GM19463 (cell line): ENCODE results near the gene PLEKHH1.
"Not testable (repeated sequence)": the region's sequence is repeated elsewhere in the genome, so short reads cannot be mapped to it uniquely, and the experiment has no call there.

Source experiments
- ATAC-seq: cut with Tn5 transposase; IDR thresholded peaks from one replicate; pipeline ENCODE4 v1.9.1; 2021; ENCODE audit warnings: mild to moderate bottlenecking, moderate library complexity; ENCODE audit not compliant: unreplicated experiment

Gene PLEKHH1

DNA sequence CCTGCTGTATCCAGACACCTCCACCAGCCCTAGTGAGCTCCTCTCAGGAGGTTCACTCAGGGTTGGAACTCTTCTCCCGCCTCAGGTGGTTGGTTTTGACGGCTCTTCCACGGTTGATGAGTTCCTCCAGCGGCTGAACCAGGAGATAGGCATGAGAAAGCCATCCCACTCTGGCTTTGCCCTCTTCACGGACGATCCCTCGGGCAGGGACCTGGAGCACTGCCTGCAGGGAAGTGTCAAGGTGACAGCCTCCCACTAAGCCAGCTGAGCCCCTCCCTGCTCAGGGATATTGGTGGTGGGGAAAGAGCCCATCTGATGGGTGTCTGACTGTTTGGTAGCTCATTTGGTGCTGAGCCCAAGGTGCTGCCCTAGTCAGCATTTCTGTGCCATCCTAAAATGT is 46.5 kb downstream of the PLEKHH1 start:
- no peak for ATAC-seq

DNA sequence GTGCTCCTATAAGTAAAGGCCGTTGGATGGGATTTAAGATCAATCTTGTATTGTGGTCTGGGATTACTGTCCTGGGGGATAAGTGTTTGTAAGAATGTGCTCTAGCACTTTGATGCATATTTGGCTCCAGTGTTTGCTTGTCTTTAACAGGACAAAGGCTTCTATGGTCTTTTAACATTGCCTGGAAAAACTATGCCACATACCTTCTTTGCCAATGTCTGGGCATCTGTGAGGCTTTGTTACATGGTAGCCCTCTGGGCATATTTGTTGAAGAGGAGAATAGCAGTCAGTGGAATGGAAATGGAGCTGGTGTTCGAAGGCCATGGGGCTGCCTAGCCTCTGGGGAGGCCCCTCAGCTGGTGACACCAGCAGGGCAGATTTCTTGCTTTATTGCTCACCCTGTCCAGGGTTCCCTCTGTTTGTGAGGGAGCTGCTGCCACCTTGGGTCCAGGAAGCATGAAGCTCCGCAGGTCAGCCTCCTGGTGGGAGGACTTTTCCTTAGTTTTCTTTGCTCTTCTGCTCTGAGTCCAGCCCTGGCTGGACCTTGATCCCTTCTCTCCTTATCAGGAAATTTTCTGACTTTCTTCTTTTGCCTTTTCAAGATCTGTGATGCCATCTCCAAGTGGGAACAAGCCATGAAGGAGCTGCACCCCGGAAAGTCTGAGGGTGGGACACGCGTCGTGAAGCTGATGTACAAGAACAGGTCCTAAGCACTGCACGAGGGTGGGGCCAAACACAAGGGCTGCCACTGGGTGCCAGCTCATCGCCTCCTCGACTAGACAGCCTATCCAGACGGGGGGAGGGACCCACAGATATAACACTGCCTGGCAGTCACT is 47.5 kb downstream of the PLEKHH1 start:
- no peak for ATAC-seq

DNA sequence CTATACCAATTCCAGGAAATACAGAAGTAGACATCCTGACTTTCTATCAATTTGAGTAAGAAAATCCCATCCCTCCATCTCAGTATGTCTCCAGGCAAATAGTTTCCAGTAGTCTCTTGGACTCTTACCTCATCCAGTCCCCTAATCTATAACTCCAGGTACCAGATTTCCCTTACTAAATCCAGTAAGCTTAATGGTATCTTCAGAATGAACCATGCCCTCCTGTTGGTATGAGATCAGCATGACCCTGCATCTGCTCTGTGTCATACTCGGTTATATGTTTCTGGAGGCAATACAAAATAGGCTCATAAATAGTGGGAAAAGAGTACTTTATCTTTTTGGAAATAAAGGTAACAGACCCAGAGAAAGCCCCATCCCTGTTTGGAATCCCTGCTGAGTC is 48.6 kb downstream of the PLEKHH1 start:
- no peak for ATAC-seq

DNA sequence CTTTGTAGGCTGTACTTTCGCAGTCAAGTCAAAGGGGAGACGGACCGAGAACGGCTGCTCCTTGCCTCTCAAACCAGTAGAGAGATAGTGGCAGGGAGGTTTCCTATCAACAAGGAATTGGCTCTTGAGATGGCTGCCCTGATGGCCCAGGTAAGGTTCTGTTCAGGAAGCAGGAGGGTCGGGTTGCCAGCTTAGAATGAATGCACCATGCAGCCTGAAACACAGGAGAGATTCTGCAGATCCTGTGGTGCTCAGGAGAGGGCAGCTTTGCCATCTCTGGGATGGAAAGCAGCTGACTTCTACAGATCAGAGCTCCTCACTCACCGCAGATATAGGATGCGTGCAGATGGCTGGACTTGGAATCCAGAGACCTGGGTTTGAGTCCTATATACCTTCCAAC is 49.0 kb downstream of the PLEKHH1 start:
- no peak for ATAC-seq

DNA sequence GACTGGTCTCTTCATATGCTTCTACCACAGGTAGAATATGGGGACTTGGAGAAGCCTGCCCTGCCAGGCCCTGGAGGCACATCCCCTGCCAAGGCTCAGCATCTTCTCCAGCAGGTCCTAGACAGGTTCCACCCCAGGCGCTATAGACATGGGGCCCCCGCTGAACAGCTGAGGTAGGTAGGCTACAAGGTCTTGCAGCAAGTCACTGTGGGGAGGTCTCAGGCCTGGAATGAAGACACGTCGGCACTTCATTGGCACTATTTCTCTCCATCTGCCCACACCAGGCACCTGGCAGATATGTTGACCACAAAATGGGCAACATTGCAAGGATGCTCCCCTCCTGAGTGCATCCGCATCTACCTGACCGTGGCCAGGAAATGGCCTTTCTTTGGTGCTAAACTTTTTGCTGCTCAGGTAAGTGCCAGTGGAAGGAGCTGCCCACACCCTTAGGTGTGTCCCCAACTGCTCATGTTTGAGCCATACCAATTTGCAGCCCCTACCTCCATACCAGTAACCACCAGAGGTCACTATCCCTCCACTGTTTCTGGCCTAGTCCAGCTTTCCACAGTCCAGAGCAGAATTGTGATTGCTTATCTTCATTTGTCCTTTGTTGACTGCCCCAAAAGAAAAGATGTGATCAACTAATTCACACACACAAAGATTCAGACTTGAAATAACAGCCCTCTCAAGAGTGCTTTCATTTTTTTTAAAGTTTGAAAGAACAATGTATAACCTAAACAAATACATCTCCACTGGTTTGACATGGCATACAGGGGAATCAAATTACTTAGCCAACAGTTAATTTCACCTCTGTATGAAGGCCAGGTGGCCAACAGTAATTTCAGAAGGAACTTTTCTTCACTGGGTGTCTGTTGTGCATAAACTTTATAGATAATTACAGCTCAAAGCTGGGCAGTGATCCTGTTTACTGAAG is 50.9 kb downstream of the PLEKHH1 start:
- ATAC-seq, result peak; percentile 67

DNA sequence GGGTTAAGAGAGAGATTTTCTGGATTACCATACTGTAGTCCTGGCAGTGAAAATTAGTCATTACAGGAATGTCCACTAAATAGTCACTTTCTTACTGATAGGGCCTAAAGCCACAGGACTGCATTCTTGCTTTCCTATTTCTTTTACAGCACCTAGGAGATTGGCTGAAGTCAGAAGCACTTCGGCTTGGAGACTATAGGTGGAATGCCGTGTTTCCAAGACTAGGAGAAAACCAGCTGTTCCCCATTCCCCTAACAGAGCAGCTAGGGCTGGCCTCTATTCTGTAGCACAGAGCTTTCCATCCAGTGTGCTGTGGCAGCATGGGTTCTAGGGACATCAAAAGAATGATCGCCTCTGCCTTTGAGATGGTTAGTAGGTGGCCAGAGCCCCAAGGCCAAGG is 51.9 kb downstream of the PLEKHH1 start:
- no peak for ATAC-seq

DNA sequence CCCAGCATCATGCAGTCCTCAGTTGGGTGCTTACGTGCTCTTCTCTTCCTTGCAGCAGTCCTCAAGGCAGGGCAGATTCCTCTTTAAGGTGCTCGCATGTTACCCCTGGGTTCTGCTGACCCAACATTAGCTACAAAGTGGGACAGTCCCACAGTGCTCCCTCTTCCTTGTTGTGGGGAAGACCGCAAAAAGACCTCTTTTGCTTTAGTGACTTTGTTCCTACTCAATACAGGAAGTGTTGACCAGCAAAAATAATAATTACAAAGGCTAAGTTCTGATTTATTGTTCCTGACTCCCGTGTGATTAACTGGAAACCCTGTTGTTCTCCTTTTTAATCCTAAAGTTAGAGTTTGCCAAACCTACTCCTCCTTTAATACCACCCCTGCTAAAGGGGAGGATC is 53.3 kb downstream of the PLEKHH1 start:
- no peak for ATAC-seq

DNA sequence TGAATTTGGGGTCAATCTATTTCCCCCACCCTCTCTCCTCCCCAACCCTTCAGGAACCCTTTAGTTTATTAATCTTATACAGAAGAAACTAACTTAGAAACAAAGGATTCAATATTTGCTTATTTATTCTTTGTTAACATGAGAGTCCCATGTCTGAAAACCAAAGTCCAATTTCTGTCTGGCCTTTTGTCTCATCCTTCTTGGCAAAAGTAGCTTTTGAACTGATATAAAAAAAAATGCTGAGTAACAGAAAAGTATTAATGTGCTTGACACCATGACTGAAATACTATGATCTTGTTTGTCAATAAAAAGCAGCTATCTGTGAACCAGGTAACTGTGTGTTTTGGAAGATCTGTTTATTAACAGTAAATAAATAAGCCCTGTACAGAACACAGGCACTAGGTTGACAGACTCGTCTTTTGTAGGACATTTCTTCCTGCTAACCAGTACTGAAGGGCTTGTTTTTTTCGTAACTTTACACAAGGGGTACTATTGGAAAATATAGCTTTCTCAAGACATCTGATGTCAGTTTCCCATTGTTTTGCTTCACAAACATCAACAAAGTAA is 56.2 kb downstream of the PLEKHH1 start:
- ATAC-seq, result no peak

DNA sequence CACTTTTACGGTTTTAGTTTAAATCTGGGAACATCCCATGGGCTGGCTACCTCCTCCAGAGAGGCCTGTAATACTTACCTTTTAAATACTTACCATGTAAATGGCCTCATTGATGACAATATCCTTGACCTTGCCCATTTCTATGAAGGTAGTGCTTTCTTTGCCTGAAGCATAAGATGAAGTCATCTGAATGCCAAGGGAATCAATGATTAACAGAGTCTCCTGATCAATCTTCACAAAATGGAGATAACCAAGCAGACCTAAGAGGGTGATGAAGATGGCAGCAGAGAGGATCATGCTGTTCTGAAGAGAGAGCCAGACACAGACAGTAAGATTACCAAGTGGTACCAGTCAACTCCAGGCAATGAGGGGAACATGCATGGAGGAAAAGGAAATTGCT is 60.6 kb downstream of the PLEKHH1 start:
- not testable (repeated sequence) for ATAC-seq

DNA sequence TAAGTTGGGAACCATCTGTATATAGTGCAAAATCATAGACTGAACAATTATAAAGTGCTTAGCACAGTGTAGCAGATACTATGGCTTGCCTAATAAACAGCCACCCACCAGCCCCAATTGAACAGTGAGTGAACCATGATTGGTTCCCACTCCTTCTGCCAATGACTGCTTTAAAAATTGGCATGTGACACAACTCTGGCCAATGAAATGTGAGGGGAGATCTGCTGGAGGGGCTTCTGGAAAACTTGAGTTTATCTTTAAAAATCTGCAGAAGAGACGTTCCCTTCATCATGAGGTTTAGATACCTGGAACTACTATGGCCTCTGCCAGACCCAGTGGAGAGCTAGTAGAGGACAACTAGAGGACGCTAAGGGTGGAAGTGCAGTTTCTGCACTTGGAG is 62.3 kb downstream of the PLEKHH1 start:
- ATAC-seq, result no peak

DNA sequence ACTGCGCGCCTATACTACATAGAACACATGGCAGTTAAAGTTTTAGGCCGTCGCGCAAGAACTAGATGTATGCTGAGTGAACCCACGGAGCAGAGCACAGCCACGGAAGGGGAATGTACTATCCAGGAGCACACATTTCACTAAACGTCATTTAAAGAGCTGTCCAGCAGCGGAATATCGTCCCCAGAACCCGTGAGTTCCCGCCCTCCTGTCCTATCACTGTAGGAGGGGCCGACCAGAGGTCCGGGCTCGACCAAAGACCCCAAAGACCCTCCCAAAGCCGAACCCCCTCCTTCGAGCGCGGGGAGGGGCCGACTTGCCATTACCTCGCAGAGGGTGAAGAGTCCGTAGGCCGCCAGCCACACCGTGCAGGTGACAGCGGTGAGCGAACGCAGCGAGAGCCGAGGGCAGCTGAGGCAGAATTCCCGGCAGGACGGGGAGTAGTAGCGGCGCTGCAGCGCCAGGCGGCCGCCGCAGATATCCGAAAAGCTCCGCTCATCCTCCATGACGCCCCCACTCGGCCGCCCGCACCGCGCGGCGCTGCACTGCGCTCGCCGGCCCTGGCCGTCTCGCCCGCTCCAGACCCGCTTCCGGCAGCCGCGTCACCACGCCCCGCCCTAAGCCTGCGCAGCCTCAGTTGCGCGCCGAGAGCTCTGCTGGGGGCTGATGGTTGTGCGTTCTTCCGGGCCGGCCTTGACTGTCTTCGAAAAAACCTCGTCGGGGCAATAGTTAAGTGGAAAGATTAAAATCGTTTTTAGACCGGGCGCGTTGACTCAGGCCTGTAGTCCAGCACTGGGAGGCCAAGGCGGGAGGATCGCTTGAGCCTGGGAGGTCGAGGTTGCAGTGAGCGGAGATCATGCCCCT is 66.8 kb downstream of the PLEKHH1 start, which contains the start of gene PIGH:
PIGH (minus strand) TSS at position 571 of the 864 bp plus-strand sequence; CDS start at position 506, 65 bp downstream.
- ATAC-seq, result peak; percentile 95

DNA sequence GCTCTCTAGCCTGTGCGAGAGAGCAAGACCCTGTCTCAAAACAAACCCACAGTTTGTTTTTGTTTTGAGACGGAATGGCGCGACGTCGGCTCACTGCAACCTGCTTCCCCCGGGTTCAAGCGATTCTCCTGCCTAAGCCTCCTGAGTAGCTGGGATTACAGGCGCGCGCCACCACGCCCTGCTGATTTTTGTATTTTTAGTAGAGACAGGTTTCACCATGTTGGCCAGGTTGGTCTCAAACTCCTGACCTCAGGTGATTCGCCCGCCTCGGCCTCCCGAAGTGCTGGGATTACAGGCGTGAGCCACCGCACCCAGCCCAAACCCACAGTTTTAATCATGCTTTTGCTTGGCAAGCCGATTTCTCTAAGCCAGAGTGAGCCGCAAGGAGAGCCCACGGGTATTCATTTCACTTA is 67.5 kb downstream of the PLEKHH1 start:
- not testable (repeated sequence) for ATAC-seq

DNA sequence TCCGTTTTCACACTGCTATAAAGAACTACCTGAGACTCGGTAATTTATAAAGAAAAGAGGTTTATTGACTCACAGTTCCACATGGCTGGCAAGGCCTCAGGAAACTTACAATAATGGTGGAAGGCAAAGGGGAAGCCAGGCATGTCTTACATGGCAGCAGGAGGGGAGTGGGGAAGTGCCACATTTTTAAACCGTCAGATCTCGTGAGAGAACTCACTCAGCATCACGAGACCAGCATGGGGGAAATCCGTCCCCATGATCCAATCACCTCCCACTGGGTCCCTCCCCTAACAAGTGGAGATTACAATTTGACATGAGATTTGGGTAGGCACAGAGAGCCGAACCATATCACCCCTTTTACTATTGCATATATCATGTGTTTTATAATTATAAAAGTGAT is 69.0 kb downstream of the PLEKHH1 start:
- no peak for ATAC-seq

DNA sequence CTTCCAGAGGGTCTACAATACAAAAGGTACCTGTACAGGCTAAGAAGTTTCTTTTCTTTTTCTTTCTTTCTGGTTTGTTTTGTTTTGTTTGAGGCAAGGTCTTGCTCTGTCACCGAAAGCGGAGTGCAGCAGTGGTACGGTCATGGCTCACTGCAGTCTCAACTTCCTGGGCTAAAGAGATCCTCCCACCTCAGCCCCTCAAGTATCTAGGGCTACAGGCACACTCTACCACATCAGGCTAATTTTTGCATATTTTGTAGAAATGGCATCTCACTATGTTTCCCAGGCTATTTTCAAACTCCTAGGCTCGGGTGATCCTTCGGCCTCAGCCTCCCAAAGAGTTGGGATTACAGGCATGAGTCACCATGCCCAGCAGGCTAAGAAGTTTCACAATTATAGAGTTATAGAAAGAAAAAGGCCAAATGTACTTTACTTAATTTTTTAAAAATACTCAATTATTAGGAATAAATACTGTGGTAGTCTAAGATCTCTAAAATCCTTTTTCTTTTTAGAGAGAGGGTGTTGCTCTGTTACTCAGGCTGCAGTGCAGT is 70.0 kb downstream of the PLEKHH1 start:
- peak; percentile 69 for ATAC-seq

DNA sequence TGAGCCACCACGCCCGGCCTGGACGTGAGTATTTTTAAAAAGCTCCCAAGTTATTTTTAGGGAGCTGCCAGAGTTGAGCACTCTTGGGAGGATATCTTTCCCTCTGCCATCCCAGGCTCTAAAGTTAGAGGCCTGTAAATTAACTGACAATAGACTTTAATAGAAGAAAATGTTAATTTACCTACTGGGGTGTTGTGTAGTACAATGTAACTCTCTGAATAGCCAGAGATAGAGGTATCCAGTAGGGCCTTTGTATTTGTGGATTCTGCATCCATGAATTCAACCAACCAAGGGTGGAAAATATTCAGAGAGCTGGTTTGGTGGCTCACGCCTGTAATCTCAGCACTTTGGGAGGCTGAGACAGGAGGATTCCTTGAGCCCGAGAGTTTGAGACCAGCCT is 74.6 kb downstream of the PLEKHH1 start:
- ATAC-seq, result no peak

DNA sequence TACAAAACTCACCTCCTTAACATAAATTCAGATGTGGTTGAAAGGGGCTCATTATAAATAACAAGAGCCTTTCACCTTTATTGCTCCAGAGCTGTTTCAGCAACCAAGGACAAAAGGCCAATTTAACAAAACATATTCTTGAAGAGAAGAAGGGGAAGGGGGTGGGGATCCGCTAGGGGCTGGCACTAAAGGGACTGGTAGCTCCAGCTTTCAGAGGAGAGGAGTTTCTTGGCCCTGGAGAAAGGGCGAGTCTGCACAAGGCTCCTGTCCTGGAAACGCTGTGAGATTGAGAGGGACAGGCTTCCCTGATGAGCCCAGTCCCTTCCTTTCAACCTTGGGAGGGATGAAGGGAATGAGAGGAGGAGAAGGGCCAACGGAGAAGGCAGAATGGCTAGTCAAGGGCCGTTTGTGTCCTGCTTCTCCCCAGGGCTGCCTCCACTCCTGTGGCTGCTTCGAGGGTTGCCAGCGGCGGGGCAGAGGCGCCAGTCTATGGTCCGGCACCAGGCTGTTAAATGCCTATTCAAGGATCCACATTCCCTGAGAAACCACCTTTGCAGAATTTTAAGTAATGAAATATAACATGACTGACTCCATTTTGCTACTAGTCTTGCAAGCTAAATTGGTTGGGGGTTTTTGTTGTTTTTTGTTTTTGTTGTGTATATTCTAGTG is 76.7 kb downstream of the PLEKHH1 start:
- no peak for ATAC-seq

DNA sequence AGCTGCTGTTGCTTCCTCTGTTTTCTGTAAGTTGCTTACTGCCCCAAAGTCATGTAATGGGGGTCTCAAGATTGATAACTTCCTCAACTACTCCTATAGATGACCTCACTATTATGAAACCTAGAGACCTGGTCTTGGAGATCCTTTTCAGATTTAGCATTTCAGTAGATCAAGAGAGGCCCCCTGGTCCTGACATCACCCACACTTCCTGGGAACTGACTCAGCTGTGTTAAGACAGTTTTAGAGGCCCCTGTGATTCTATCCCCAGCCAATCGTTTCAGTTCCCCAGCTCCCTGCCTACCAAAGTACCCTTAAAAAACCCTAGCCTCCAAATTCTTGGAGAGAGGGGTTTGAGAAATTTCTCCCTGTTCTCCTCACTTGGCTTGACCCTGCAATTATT is 77.4 kb downstream of the PLEKHH1 start:
- no peak for ATAC-seq

DNA sequence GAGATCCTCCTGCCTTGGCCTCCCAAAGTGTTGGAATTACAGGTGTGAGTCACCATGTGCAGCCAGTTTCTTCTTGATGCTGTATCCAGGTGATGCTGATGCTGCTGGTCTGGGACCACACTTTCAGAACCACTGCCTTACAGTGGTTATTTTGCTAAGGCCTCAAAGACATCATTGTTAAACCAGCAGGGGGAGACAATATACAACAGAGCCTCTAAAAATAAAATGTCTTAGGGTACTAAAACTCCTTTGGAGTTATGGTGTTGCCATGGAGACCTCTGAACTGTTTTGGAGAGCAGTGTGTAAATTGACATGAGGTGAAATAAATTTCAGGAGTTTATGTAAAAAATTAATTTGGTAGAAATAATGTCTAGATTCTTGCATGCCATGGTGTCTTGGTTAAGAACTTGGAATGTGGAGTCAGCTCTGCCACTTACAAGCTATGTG is 85.5 kb downstream of the PLEKHH1 start:
- no peak for ATAC-seq

DNA sequence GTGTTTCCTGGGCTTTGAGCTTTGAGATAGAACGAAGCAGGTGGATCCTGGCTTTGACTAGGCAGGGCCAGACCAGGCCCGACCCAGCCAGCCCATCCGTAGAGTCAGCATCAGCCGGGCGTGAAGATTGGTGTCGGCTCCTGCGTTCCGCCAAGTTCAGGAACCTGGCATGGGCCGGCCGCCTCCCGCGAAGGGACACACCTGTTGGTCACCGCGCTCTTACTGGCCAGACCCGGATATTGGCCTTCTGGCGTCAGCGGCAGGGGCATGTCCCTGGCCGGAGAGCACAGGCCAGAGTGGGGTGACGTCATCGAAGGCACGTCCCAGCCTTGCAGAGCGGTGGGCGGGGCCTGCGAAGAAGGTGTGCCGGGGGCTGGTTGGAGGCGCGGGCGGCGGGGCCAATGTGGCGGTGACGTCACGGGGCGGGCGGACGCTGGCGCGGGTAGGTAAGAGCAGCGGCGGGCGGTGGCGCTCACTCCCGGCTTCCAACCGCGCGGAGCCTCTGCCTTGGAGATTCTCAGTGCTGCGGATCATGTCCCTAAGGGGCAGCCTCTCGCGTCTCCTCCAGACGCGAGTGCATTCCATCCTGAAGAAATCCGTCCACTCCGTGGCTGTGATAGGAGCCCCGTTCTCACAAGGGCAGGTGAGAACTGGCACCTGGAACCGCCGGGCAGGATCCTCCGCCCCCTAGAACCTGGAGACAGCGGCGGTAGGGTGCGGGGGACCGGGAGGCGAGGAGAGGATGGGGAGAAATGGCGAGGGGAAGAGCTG is 86.5 kb downstream of the PLEKHH1 start, which contains the start of gene ARG2:
ARG2 (plus strand) TSS at position 475 of the 771 bp plus-strand sequence; CDS start at position 533, 58 bp downstream.
- peak; percentile 95 for ATAC-seq
